Right lobe of liver (tissue), 6 donors: Measurements from ENCODE around the gene EMILIN3. TPM values are rescaled to one million over a fixed set of nuclear protein-coding genes. Genes with fewer than 3 reads are reported as not detected.

Experiments used
- ATAC-seq, 4 donors: fragments of 200-7000 bp; cut with Tn5 transposase; one replicate each; pipeline ENCODE4 v1.9.1; 2020; ENCODE audit warnings: mild to moderate bottlenecking in 4 of 4, moderate library complexity in 4 of 4
- DNase-seq, 3 donors: peaks; one replicate each; pipeline ENCODE4 v3.0.0-alpha.2; 2020
- H3K27ac ChIP-seq, 3 donors: fragments of 200-600 bp; one replicate each; pipeline ENCODE4 v1.8.0; 2022
- H3K27me3 ChIP-seq, 2 donors: fragments of 200-600 bp; one replicate each; pipeline ENCODE4 v1.8.0; 2022
- H3K36me3 ChIP-seq, 4 donors: fragments of 200-600 bp; sonication (generic) in 1 of 4; one replicate each; pipeline versions ENCODE4 v1.5.1 to v1.8.0; 2017 to 2022; ENCODE audit warnings: control low read depth in 1 of 4
- H3K4me1 ChIP-seq, 4 donors: fragments of 200-600 bp; sonication (generic) in 1 of 4; one replicate each; pipeline versions ENCODE4 v1.5.1 to v1.8.0; 2017 to 2022; ENCODE audit warnings: control low read depth in 1 of 4
- H3K4me3 ChIP-seq, 3 donors: fragments of 200-600 bp; one replicate each; pipeline ENCODE4 v1.8.0; 2022
- H3K9me3 ChIP-seq, 4 donors: fragments of 200-600 bp; sonication (generic) in 1 of 4; one replicate each; pipeline versions ENCODE4 v1.5.1 to v1.8.0; 2017 to 2022; ENCODE audit warnings: control low read depth in 1 of 4
- CTCF ChIP-seq, 4 donors: fragments of 200-600 bp in 3 of 4; fragments of 450-650 bp in 1 of 4; IDR thresholded peaks; one replicate each; pipeline versions ENCODE4 v1.5.1 to v1.8.0; 2016 to 2022; ENCODE audit warnings: antibody characterized with exemption in 4 of 4, mild to moderate bottlenecking in 2 of 4
- POLR2A ChIP-seq: fragments of 450-650 bp; IDR thresholded peaks from one replicate; pipeline ENCODE4 v1.6.1; 2017; ENCODE audit warnings: antibody characterized with exemption, mild to moderate bottlenecking
- WGBS: methylation state at CpG from one replicate; pipeline ENCODE4 v1.1.6; 2018; ENCODE audit warnings: low coverage, low lambda C conversion rate; ENCODE audit not compliant: insufficient coverage; ENCODE audit errors: missing lambda C conversion rate; 5-methylcytosine and 5-hydroxymethylcytosine counted together
- intact Hi-C, 2 donors: fragments of 100-400 bp; cut with DNase I; formaldehyde crosslinking; loops; one replicate each; pipeline versions ENCODE4 v1.11.2 to v1.14.1; 2022
- total RNA-seq, 6 experiments: library from RNA; depleted of rRNA in 2 of 6; stranded (reverse); fragments of >200 nt in 2 of 6; fragmentation: NEBNext Ultra II Directional in 3 of 6; extraction: Animal tissue kit (Norgen Biotek cat#: 25700) in 3 of 6; gene quantifications; one replicate each; pipeline versions ENCODE4 v1.1.0 to v1.2.4, GENCODE V29; 2016 to 2023
- donor health status: DM: no; HTN: yes; CAD: no.
- donor health status: DM: no; HTN: no; CAD: no.
- donor health status: DM: no; HTN: no; CAD: no.
- donor health status: DM: no; HTN: yes; CAD: no.
- donor health status: DM: no; HTN: yes; CAD: no.

The EMILIN3 gene
- total RNA-seq, 6 experiments from 2014 or later = 0.07 to 0.09 (median 0.07) TPM; not detected in 3

- no peak overlapping the region for H3K4me3 ChIP-seq
- no peaks in the 10 kb centered on the region for H3K4me1 ChIP-seq
- no peaks in the 10 kb centered on the region for H3K9me3 ChIP-seq
- no peaks in the 10 kb centered on the region for H3K27me3 ChIP-seq
- WGBS = 76% methylated on average over 6 of the region's 7 CpGs
- no peak for ATAC-seq
- no peak for TF ChIP-seq POLR2A
- TF ChIP-seq CTCF (IDR thresholded peaks at IDR 0.05) = no peak
- intact Hi-C loops = no loop called here
- H3K36me3 ChIP-seq = peaks cover 0 to 46% (median 15%) of the 10 kb centered on the region in 4 donors
- no peak for DNase-seq
- H3K27ac ChIP-seq = no peak overlapping the region
Measured at GRCh38 chr20:41350408-41350962, 16.1 kb downstream of the EMILIN3 start.

GRCh38 chr20:41349943-41350342, 16.7 kb downstream of the EMILIN3 start:
- no peaks in the 10 kb centered on the region for H3K9me3 ChIP-seq
- peaks cover 0 to 46% (median 15%) of the 10 kb centered on the region in 4 donors for H3K36me3 ChIP-seq
- no peak for DNase-seq
- intact Hi-C loops = no loop called here
- no peak overlapping the region for H3K27ac ChIP-seq
- 95% methylated on average over 3 of the region's 7 CpGs for WGBS
- no peak overlapping the region for H3K4me3 ChIP-seq
- no peak for TF ChIP-seq CTCF (IDR thresholded peaks at IDR 0.05)
- no peak for TF ChIP-seq POLR2A
- no peaks in the 10 kb centered on the region for H3K4me1 ChIP-seq
- H3K27me3 ChIP-seq = no peaks in the 10 kb centered on the region
- no peak for ATAC-seq

GRCh38 chr20:41349266-41349665, 17.4 kb downstream of the EMILIN3 start:
- H3K27me3 ChIP-seq = no peaks in the 10 kb centered on the region
- intact Hi-C loops = no loop called here
- no peak overlapping the region for H3K4me3 ChIP-seq
- H3K36me3 ChIP-seq = peaks cover 0 to 46% (median 15%) of the 10 kb centered on the region in 4 donors
- TF ChIP-seq POLR2A (no peak), CTCF (IDR thresholded peaks at IDR 0.05) (no peak)
- DNase-seq (no peak), ATAC-seq (no peak)
- WGBS = 77% methylated on average over 2 of the region's 2 CpGs
- H3K27ac ChIP-seq = no peak overlapping the region
- H3K9me3 ChIP-seq = no peaks in the 10 kb centered on the region
- no peaks in the 10 kb centered on the region for H3K4me1 ChIP-seq

- Histone ChIP-seq H3K9me3 (no peaks in the 10 kb centered on the region), H3K4me1 (no peaks in the 10 kb centered on the region), H3K4me3 (no peak overlapping the region), H3K27me3 (no peaks in the 10 kb centered on the region), H3K27ac (no peak overlapping the region), H3K36me3 (peaks cover 0 to 46% (median 15%) of the 10 kb centered on the region in 4 donors)
- TF ChIP-seq CTCF (IDR thresholded peaks at IDR 0.05) (no peak), POLR2A (no peak)
- DNase-seq (no peak), ATAC-seq (no peak)
- intact Hi-C loops = no loop called here
- 75% methylated on average over 4 of the region's 13 CpGs for WGBS
Measured at GRCh38 chr20:41348430-41349172, 18.0 kb downstream of the EMILIN3 start.
